ENCODE measurements around the gene PTPRN2. TPM values are rescaled to one million over a fixed set of nuclear protein-coding genes. Genes with fewer than 3 reads are reported as not detected.

PTPRN2 gene
- total RNA-seq, 3 donors from 2014 or later: 0.43 to 0.66 (median 0.63) TPM

DNA sequence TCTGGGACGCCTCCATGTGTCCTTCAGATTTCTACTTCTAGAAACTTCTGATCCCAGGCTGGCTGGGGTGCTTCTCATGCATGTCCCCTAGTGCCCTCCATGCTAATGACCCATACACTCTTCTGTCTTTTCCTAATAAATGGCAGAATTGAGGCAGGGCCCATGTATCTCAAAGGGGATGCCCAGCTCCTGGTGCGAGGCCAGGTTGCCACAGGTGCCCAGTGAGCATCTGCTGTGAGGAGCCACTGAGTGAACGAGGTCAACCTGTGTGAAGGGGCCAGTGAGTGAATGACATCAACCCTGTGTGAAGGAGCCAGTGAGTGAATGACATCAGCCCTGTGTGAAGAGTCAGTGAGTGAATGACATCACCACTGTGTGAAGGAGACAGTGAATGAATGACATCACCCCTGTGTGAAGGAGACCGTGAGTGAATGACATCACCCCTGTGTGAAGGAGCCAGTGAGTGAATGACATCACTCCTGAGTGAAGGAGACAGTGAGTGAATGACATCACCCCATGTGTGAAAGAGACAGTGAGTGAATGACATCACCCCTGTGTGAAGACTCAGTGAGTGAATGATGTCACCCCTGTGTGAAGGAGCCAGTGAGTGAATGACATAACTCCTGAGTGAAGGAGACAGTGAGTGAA lies 478.9 kb downstream of the PTPRN2 start:
- H3K36me3 Mint-ChIP-seq (ENCODE audit: insufficient read depth): no peaks in the 10 kb centered on the region
- peaks cover 3% of the 10 kb centered on the region for H3K27me3 Mint-ChIP-seq (ENCODE audit: low read depth)
- DNase-seq (no peak), ATAC-seq (no peak)
- peaks cover 7% of the 10 kb centered on the region for H3K9me3 Mint-ChIP-seq
- H3K4me1 Mint-ChIP-seq (ENCODE audit: low read depth): no peaks in the 10 kb centered on the region
- no peak overlapping the region for H3K4me3 Mint-ChIP-seq

DNA sequence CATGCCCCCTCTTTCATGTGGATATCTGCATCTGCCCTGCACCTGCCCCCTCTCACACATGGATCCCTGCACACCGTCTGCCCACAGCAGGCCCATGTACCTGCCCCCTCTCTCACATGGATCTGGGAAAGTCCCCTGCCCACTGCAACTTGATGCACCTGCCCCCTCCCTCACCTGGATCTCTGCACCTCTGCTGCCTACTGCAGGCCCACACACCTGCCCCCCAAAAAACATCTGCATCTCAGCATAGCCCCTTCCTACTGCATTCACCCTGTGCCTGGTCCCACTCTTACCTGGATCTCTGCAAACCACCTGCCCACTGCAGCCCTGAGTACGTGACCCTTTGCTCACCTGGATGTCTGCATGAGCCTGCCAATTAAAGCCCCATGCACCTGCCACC lies 479.8 kb downstream of the PTPRN2 start:
- no peak for ATAC-seq
- no peak overlapping the region for H3K4me3 Mint-ChIP-seq

DNA sequence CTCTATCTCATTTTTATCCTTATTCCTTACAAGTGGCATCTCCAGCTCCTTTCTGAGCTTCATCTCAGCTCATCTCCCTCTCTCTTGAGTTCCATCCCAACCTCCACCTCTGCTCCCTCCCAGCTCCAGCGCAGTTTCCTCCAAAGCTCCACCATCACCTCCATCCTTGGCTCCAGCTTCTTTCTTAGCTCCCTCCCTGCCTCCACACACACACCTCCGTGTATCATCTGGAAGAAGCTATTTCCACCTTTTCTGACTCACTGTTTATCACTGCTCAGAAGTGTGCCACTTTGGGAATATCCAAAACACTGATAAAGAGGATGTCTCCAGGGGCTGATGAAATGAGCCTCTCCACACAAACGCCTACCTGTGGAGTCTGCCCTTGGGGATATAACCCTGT lies 481.4 kb downstream of the PTPRN2 start:
- H3K4me1 Mint-ChIP-seq (ENCODE audit: low read depth): no peaks in the 10 kb centered on the region
- no peaks in the 10 kb centered on the region for H3K36me3 Mint-ChIP-seq (ENCODE audit: insufficient read depth)
- peaks cover 13% of the 10 kb centered on the region for H3K27me3 Mint-ChIP-seq (ENCODE audit: low read depth)
- H3K9me3 Mint-ChIP-seq: peaks cover 7% of the 10 kb centered on the region
- H3K4me3 Mint-ChIP-seq: no peak overlapping the region
- DNase-seq: no peak
- ATAC-seq: no peak

More for the DNA sequence above, 479.8 kb downstream of the PTPRN2 start:
- H3K4me1 Mint-ChIP-seq (ENCODE audit: low read depth): no peaks in the 10 kb centered on the region
- no peaks in the 10 kb centered on the region for H3K36me3 Mint-ChIP-seq (ENCODE audit: insufficient read depth)
- H3K27me3 Mint-ChIP-seq (ENCODE audit: low read depth): peaks cover 3% of the 10 kb centered on the region
- DNase-seq: no peak
- H3K9me3 Mint-ChIP-seq: peaks cover 7% of the 10 kb centered on the region

DNA sequence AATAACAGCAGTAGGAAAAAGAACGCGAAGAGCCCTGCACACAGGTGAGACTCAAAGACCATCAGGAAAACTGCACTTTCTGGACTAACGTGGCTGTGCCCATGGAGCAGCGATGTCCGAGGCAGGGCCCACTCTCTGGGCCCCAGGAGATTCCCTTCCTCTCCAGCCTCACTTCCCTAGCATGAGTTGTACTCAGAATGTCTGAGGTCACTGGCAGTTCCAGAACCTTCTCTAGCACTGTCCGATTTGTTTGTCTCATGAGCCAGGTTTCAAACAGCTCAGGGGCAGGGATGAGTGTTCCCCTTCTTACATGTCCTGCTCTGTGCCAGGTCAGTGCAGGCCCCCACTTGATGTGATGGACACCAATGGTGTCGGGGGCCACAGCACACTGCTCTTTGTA lies 484.2 kb downstream of the PTPRN2 start:
- H3K9me3 Mint-ChIP-seq: no peaks in the 10 kb centered on the region

DNA sequence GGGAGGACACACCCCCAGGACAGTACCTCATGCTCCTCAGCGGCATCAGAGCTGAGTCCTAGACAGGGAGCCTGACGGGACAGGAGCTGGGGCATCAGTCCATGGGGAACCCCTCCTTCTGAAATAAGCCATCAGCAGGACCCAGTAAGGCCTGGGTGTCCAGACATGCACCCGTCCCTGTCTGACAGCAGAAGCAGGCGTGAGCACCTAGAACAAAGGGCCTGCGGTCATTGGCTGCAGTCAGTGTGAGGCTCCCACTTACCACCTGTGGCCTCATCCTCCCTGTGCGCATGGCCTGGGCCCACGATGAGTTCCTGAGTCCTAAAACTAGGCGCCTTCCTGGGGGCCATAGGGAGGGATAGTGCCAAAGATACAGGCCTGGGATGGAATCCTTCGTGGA lies 484.7 kb downstream of the PTPRN2 start:
- DNase-seq: no peak
- H3K4me3 Mint-ChIP-seq: no peak overlapping the region

More for the DNA sequence above, 484.2 kb downstream of the PTPRN2 start:
- Mint-ChIP-seq H3K4me1 (ENCODE audit: low read depth) (no peaks in the 10 kb centered on the region), H3K4me3 (no peak overlapping the region), H3K36me3 (ENCODE audit: insufficient read depth) (no peaks in the 10 kb centered on the region), H3K27me3 (ENCODE audit: low read depth) (peaks cover 13% of the 10 kb centered on the region)
- no peak for ATAC-seq
- DNase-seq: no peak

DNA sequence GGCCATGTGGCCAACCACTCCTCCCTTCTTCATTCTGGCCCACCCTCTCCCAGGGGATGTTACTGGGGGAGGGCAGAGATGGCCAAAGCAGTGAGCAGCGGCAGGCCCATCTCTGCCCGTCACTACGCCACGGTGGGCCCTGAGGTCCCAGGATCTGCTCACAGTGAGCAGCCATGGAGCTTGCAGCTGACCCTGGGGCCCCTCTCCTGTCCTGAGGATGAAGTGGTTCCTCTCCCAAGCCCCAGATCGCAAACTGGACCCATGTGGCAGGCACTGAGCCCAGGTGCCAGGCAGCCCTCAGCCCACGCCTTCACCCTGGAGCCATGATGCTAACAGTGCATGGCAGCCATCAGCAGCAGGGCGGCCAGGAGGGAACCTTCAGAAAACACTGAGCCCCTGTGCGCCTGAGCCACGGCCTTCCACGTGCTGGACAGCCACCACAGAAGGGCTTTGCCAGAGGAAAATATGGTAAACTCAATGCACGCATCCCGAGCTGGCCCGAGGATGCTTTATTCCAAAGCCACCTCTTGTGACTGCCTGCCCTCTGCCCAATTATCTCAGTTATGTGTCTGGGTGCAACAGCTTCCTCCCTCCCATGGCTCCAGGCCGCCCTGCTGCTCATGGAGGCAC lies 485.7 kb downstream of the PTPRN2 start:
- peaks cover 10% of the 10 kb centered on the region for H3K27me3 Mint-ChIP-seq (ENCODE audit: low read depth)
- ATAC-seq (no peak), DNase-seq (no peak)
- no peaks in the 10 kb centered on the region for H3K4me1 Mint-ChIP-seq (ENCODE audit: low read depth)
- no peak overlapping the region for H3K4me3 Mint-ChIP-seq
- no peaks in the 10 kb centered on the region for H3K36me3 Mint-ChIP-seq (ENCODE audit: insufficient read depth)
- H3K9me3 Mint-ChIP-seq: no peaks in the 10 kb centered on the region

More for the DNA sequence above, 484.7 kb downstream of the PTPRN2 start:
- H3K36me3 Mint-ChIP-seq (ENCODE audit: insufficient read depth): no peaks in the 10 kb centered on the region
- H3K9me3 Mint-ChIP-seq: no peaks in the 10 kb centered on the region
- H3K27me3 Mint-ChIP-seq (ENCODE audit: low read depth): peaks cover 13% of the 10 kb centered on the region
- H3K4me1 Mint-ChIP-seq (ENCODE audit: low read depth): no peaks in the 10 kb centered on the region
- ATAC-seq: no peak

DNA sequence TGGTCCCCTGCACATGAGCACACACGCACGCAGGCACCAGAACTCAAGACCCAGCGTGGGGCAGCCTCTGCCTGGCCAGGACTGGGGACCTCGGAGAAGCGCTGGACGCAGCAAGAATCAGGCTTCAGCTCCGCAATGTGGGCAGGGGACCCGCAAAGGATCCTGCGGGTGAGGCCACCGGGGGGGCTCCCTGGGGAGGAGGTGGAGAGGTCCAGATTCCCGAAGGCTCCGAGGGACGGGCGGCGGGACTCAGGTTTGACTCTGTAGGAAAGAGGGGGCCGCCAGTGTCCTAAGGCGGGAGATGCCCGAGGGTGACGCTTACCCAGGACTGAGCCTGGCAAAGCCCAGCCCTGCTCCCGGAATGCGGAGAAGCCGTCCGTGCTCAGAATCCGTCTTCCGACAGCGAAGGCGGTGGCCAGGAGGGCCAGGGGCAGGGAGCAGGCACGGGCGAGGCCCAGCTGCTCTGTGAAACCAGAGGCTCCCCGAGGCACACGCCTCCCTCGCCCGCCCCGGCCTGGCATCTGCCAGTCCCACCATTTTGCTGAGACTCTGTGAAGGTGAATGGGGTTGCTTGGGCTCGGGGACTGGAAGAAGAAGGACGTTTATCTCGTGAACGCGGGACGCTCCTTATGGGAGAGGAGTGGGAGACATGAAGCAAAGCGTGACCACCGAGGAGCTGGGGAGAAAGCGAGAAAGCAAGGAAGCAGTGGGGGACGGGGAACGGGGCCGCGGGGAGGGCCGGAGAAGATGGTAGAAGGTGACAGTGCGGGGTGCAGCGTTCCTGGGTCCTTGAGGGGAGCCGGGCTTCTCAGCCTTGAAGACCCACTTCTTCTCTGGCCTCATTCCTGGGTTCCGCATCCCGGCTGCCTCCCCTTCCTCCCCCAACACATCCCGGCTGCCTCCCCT lies 489.2 kb downstream of the PTPRN2 start:
- Mint-ChIP-seq H3K9me3 (no peaks in the 10 kb centered on the region), H3K27me3 (ENCODE audit: low read depth) (peaks cover 10% of the 10 kb centered on the region), H3K36me3 (ENCODE audit: insufficient read depth) (no peaks in the 10 kb centered on the region), H3K4me1 (ENCODE audit: low read depth) (no peaks in the 10 kb centered on the region), H3K4me3 (no peak overlapping the region)
- no peak for ATAC-seq
- no peak for DNase-seq

DNA sequence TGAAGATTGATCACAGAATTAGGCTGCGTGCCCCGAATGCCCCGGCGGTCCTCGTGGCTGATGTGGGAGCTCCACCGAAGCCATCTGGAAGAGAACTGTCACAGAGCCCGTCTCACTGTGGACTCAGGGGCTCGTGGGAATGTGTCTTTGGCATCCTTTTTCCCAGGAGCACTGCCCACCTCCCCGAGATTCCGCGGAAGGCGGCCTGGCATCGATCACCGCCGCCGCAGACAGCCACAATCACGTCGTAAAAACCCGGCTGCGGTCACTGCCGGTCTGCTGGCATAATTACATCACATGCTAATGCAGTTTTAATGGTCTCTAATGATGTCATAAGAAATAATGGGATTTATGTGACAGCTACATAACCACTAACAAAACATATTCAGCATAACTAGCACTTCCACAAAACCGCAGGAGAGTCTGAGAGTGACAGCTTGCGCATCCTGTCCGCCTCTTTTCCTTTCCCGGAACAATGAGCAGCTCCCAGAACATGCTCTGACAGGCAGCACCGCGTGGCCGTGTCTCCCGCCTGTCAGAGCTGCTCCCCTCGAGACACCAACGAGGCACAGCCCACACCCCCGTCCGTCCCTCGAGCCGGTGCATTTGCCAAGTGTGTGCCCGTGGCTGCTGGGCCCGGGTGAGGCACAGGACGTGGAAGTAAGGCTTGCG lies 490.0 kb downstream of the PTPRN2 start:
- H3K9me3 Mint-ChIP-seq: no peaks in the 10 kb centered on the region

DNA sequence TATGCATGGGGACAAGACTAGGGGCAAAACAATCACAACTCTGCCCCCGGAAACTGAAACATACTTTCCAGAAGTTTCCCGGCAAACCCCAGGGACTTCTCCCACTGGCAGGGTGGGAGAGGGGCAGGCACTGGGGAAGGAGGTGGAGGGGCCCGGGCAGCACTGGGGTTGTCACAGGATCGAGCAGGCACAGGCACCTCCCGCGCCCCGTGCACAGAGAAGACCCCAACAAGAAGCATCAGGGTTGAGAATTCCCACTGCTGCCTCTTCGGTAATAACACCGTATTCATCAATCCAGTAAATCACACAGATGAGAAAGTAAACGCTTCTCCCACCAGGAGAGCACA lies 490.5 kb downstream of the PTPRN2 start:
- no peak for DNase-seq
- Mint-ChIP-seq H3K4me3 (no peak overlapping the region), H3K36me3 (ENCODE audit: insufficient read depth) (no peaks in the 10 kb centered on the region), H3K27me3 (ENCODE audit: low read depth) (peaks cover 6% of the 10 kb centered on the region), H3K4me1 (ENCODE audit: low read depth) (no peaks in the 10 kb centered on the region), H3K9me3 (no peaks in the 10 kb centered on the region)
- ATAC-seq: no peak

More for the DNA sequence above, 490.0 kb downstream of the PTPRN2 start:
- H3K4me1 Mint-ChIP-seq (ENCODE audit: low read depth): no peaks in the 10 kb centered on the region
- ATAC-seq: no peak
- no peaks in the 10 kb centered on the region for H3K36me3 Mint-ChIP-seq (ENCODE audit: insufficient read depth)
- H3K27me3 Mint-ChIP-seq (ENCODE audit: low read depth): peaks cover 10% of the 10 kb centered on the region
- no peak overlapping the region for H3K4me3 Mint-ChIP-seq
- no peak for DNase-seq

DNA sequence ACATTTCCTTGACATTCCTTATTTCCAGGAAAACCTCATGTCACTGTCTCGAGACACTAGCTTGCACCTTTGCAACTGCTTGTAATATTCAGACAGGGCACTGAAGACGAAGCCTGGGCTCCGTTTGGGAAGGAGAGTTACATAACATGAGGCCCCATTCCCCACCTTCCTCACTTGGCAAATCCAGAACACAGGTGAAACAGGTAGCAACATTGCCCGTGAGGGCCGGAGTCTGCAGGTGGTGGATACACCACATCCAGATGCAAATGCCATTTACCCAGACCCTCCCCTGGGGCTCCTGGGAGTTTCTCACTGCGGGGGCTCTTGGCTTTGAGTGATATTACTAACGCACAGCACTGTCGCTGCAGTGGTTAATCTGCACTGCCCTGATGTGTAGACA lies 491.0 kb downstream of the PTPRN2 start:
- no peaks in the 10 kb centered on the region for H3K9me3 Mint-ChIP-seq
- ATAC-seq (no peak), DNase-seq (no peak)
- no peaks in the 10 kb centered on the region for H3K4me1 Mint-ChIP-seq (ENCODE audit: low read depth)
- no peaks in the 10 kb centered on the region for H3K36me3 Mint-ChIP-seq (ENCODE audit: insufficient read depth)
- H3K27me3 Mint-ChIP-seq (ENCODE audit: low read depth): peaks cover 3% of the 10 kb centered on the region
- H3K4me3 Mint-ChIP-seq: no peak overlapping the region

DNA sequence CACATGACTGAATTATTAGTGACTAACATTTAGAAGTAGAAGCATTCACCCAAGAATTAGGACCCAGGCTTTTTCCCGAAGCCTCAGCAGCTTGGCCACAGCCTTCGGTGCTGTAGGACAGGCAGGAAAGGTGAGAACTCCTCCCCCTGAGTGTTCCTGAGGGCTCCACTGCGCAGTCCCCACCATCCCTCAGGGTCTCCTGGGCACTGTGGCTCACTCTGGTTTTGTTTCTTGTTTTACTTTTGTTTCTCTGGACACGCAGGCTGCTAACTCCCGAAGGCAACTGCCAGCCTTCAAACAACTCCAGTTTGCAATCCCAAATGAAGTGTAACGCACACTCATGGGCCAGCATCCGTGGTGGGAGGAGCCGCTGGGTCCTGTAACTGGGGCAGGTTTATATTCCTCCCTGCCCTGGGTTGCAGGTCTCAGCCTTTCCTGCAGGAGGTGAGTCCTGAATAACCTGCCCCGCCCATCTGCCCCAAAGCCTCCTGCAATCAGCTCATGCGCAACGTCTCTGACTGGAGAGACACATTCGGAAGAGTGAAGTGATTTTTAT lies 492.9 kb downstream of the PTPRN2 start:
- Mint-ChIP-seq H3K4me1 (ENCODE audit: low read depth) (no peaks in the 10 kb centered on the region), H3K36me3 (ENCODE audit: insufficient read depth) (no peaks in the 10 kb centered on the region), H3K9me3 (no peaks in the 10 kb centered on the region), H3K27me3 (ENCODE audit: low read depth) (no peaks in the 10 kb centered on the region), H3K4me3 (no peak overlapping the region)
- DNase-seq (no peak), ATAC-seq (no peak)

DNA sequence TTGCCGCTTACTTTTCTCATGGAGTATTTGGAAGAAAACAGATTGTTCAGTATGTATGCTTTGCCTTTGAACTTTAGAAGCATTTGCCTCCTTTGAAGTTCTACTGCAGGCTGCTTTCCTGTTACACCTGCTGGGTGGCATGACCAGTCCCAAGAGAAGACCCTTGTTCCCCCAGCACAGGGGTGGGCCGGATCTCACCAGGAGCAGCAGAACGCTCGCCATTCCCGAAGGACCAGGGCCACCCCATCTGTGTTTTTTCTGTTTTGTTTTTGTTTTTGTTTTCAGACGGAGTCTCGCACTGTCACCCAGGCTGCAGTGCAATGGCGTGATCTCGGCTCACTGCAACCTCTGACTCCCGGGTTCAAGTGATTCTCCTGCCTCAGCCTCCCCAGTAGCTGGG lies 493.6 kb downstream of the PTPRN2 start:
- no peaks in the 10 kb centered on the region for H3K36me3 Mint-ChIP-seq (ENCODE audit: insufficient read depth)
- DNase-seq: no peak
- H3K4me3 Mint-ChIP-seq: no peak overlapping the region
- no peaks in the 10 kb centered on the region for H3K27me3 Mint-ChIP-seq (ENCODE audit: low read depth)
- ATAC-seq: no peak
- H3K9me3 Mint-ChIP-seq: no peaks in the 10 kb centered on the region
- H3K4me1 Mint-ChIP-seq (ENCODE audit: low read depth): no peaks in the 10 kb centered on the region

DNA sequence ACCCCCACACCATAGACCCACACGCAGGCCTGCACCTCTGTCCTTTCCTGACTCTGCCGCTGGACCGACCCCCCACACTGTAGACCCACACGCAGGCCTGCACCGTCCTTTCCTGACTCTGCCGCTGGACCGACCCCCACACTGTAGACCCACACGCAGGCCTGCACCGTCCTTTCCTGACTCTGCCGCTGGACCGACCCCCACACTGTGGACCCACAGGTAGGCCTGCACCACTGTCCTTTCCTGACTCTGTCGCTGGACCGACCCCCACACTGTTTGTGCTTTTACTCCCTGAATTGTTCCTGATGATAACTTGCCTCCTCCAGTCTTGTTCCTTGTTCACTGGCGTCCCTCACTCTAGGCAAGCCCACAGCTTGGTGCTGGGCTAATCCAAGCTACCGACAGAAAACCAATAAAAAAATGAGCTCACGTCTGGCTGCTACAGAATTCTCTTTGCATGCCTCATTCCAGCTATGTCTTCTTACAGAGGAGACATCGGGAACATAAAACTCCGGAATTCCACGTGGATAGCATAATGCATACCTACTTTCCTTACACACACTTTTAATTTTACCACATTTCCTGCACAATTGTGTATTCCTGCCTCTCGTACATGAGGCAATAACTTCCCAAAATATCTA lies 494.3 kb downstream of the PTPRN2 start:
- no peak for ATAC-seq
- no peaks in the 10 kb centered on the region for H3K4me1 Mint-ChIP-seq (ENCODE audit: low read depth)

DNA sequence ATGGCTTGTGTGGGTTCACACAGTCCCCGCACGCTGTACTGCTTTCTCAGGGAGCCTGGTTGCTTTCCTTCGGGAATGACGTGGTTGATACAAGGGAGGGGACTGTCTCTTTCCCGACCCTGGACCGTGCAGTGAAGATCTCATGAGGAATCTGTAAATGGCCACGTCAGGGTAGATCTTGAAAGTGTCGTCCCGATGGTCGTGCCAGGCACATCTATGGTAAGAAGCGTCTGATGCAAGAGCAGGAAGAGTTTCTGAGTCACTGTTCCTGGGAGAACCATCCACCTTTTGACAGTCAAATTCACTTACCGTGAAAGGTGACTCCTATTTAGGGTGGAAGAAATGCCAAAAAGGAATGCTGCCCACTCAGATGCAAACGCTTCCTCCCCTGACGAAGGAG lies 500.4 kb downstream of the PTPRN2 start:
- DNase-seq (no peak), ATAC-seq (no peak)
- no peak overlapping the region for H3K4me3 Mint-ChIP-seq
- no peaks in the 10 kb centered on the region for H3K4me1 Mint-ChIP-seq (ENCODE audit: low read depth)
- H3K27me3 Mint-ChIP-seq (ENCODE audit: low read depth): no peaks in the 10 kb centered on the region
- no peaks in the 10 kb centered on the region for H3K36me3 Mint-ChIP-seq (ENCODE audit: insufficient read depth)
- H3K9me3 Mint-ChIP-seq: peaks cover 9% of the 10 kb centered on the region

More for the DNA sequence above, 494.3 kb downstream of the PTPRN2 start:
- Mint-ChIP-seq H3K4me3 (no peak overlapping the region), H3K27me3 (ENCODE audit: low read depth) (no peaks in the 10 kb centered on the region), H3K9me3 (no peaks in the 10 kb centered on the region), H3K36me3 (ENCODE audit: insufficient read depth) (no peaks in the 10 kb centered on the region)
- no peak for DNase-seq

Measured in activated T-cell treated with anti-CD3 and anti-CD28 coated beads, Interleukin-2, amount 50 U/mL, for 4 hours (primary cell).